NCI-H1105 treated with DMSO at 0.1 percent for 48 hours (cell line): ENCODE data around the gene FABP3.

Experiments
- DNase-seq: peaks from one replicate; lab custom pipeline; 2025; lab: John Stamatoyannopoulos, UW

FABP3 gene

DNA sequence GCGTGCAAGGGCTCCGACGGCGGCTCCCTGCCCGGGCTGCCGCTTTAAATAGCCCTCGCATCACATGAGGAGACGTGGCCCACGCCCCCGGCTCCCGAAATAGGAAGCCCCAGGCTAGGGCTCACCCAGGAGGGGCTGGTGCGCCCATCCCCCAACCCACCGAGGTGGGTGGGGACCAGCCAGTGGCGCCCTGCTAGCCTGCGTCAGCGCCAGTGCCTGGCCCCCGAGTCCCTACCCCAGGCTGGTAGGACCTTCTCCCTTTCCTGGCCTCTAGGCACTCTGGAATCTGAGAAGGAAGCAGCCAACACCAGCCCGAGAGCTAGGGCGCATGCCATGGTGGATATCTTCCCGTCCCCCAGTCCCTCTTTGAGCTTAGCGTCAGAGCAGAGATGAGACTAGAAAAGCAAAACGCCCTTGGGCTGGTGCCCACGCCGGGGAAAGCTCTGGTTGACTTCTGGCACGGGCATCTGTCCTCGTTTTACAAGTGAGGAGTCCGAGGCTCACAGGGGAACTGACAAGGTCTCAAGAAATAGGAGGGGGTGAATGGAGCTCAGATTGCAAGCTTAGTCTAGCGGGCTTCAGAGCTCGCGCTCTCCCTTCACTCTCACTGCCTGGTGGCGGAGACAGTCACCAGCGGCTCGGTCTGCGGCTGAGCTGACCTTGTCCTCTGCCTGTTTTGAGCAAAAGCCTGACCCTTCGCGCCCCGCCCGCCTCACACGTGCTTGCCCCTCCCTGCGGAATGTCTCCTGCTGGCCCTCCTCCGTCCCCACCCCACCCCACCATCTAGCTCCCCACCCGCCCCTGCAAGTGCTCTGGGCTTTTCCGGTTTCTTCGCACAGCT, at the start of gene FABP3:
TSS of gene FABP3 (minus strand) at position 21 of the 841 bp plus-strand sequence. CDS start 62 bp downstream, outside the sequence.
- DNase-seq: peak; percentile 73

DNA sequence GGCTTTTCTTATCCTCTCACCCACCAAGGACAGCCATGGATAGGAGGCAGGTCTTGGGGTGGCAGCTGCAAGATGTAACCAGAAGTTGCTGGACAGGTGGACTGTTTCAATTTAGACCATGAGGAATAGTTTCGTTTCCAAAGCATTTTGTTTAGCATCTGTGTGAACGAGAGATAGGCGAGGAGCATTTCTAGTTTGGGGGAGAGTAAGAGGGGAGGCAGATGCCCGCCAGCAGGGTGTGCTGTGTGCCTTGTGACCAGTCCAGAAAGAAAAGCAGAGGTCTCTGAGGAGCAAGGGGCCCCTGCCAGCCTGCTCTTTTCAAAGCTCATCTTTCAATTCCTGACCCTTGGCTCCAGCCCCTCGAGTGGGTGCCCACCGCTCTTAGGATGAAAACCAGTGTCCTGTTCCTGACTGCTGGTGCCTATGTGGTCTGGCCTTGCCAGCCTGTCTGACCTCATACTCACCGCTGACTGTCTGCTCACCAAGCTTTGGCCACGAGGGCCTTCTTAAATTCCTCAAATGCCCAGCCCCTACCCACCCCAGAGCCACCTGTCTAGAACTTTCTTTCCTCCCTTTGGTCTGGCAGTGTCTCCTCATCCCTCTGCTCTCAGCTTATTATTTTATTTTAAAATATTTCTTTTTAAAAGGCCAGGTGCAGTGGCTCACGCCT, 48.6 kb upstream of the FABP3 start:
- peak; percentile 9 for DNase-seq

DNA sequence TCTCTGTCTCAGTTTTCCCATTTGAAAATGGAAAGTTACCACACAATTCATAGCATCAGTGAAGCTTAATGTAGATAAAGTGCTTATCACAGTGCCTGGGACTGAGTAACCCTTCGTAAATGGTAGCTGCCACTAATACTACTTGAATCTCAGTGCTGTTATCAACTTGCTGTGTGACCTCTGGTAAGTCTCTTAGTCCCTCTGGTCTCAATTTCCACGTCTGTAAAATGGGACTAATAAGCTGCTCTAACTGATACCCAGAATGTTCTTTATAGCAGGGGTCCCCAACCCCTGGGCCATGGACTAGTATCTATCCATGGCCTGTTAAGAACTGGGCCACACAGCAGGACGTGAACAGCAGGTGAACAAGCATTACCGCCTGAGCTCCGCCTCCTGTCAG, 47.8 kb upstream of the FABP3 start:
- no peak for DNase-seq

DNA sequence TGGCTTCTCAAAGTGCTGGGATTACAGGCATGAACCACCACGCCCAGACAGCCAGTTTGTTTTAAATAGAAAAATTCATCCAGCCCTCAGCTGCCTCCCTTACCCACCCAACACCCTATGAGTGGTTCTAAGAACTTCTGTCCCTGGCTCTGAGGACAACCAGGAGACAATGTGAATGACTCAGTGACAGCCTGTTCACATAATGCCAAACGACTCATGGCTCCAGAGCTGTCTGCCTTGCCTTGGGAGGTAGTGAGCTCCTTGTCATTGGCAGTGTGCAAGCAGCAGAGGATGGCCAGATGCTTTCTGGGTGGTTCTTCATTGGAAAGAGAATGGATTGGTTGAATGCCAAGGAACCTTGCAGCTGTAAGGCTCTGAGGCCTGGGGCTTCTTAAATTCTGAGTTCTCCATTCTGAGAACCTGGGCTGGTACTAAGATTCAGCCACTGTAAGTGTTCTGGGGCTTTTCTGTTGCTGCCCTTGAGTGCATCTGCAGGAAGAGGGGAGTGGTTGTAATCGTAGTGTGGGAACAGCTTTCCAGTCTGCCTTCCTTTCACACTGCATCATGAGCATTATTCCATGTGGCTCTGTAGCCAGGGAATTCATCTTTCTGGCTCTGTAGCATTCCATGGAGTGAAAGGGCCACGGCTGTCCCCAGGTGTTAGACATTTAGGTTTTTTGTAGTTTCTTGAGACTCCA, 45.9 kb upstream of the FABP3 start:
- no peak for DNase-seq

DNA sequence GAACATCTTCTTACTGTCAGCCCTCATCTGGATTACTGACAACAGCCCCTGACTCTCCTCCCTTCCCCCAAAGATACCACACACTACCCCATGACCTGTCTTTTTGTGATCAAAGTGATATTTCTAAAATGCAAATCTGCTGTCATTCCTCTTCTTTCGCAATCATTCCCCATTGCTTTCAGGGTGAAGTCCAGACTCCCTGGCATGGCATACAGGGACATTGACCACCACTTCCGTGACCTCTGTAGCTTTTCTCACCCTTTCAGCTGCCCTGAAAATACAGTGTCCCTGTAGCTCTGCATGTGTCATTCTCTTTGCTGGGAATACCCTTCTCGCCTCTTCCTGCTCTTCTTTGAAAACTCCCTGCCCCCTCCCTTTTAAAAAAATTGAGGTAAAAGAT, 44.3 kb upstream of the FABP3 start:
- no peak for DNase-seq

DNA sequence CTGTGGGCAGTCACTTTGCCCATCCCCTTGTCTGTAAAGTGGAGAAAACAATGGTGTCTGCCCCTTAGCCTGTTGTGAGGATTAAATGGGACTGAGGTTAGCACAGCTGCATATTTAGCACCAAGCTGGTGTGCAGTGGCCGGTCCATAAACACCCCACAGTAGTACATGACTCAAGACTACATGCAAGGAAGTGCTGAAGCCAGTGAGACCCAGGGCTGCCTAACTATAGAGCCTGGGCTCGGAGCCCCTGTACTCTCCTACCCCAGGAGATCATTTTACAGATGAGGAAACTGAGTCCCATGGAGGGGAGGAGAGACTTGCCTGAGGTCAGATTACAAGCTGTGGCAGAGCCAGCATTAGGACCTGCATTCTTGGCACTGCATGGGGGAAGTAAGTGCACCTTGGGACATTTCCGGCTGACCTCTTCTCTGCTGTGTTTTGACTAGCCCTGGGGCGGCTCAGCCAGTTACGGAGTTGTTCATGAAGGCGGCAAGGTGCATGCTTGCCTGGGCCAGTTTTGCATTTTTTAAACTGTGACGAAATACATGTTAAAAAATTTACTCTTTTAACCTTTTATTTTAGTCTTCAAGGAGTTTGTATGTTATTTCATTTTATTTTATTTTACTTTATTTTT, 43.3 kb upstream of the FABP3 start:
- DNase-seq: no peak

DNA sequence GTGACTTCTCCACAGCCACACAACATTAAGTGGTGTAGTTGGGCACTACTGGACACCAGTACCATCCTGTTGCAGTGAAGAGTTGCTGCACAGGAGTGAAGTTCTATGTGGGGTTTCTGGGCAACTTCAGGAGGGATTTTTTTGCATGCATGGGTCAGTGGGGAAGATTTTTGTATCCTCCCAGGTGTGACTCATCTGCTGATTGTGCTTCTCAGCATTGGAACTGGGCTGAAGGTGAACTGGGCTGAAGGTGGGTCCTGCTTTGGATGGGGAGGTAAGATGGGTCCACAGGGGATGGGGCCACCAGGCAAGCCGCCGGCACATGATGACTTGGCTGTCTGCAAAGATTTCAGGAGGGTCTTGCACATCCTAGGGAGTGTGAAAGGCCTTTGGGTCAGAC, 42.8 kb upstream of the FABP3 start:
- no peak for DNase-seq

DNA sequence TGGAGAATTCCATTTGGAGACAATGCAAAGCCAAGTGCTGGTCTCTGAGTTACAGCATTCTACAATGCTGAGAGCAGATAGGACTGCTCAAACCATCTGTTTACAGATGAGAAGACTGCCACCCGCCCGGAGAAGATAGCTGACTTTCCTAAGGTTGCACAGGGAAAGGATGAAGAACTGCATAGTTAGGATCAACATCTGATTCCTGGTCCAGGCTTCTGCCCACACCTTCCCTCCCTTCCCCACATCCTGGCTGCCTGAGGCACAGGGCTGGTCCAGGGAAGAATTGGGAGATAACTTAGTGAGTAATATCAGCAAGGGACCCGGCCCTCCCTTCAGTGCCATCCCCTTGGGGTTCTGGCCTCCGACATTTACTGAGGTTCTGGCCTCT, 42.1 kb upstream of the FABP3 start:
- DNase-seq: no peak

DNA sequence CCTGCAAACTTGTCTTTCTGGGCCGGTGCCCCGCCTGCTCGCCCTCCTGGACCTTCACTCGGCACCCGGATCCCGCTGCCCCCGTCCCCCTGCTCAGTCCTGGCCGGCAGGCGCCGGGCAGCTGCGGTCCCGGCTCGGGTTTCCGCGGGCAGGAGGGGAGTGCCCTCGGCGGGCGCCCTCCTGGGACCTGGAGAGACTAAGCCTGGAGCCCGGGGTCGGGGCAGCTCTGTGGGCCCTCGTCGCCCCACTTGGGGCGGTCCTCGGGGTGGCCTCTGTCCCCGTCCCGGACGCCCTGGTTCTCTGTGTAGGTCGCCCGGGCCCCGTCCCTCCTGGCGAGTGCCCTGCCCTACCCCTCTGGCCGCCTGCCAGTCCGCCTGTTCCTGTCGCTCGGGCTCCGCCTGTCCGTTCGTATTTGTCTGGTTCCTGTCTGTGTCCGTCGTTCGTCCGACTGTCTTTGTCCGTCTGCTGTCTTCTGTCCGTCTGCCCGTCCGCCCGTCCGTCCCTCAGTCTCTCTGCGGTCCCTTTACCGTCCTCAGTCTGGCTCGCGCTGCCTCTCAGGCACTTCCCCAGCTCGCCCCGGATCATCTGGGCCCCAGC, 40.6 kb upstream of the FABP3 start:
- DNase-seq: peak; percentile 36

DNA sequence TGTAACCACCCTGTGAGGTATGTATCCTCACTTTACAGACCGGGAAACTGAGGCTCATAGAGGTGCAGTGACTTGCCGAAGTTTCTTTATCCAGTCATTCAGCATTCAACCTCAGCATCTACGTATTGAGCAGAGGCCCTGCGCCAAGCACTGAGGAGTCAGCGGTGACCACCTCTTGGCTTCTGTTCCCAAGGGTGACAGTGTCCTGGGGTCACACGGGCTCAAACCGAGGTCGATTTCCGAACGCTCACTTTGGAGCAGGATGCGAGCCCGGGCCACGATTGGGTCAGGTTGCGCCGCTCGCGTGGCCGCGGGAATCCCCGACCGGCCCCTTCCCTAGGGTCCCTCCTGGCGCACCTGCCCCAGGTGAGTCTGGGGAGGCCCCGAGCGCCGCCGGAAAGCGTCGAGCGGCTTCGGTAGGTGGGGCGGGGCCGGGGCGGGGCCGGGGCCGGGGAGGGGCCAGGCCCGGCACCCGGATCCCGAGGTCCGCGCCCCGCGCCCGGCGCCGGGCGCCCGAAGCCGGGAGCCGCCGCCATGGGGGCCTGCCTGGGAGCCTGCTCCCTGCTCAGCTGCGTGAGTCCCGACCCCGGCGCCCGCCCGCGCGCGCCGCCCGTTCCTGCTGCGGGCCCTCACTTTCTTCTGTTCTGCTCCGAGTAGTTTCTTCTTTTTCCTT, 40.0 kb upstream of the FABP3 start, which contains the start of gene SERINC2:
TSS of gene SERINC2 (plus strand) at position 482 of the 673 bp plus-strand sequence. CDS start at position 535, 53 bp downstream.
- DNase-seq: peak; percentile 52

DNA sequence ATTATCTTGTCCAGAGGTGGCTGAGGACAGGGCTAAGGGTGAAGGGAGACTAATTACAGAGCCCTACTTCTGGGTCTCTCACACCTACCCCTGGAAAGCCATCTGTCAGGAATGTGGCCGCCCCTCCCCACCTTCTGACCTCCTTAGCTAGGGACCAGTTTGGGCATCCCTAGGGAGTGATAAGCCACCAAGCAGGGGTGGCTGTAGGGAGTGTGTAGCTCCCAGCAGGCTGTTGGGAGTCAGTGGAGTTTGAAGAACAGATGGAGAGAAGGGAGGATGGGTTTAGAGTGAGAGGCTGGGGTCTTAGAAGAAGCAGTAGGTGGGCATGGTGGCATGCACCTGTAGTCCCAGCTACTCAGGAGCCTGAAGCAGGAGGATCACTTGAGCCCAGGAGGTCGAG, 39.3 kb upstream of the FABP3 start:
- DNase-seq: no peak

DNA sequence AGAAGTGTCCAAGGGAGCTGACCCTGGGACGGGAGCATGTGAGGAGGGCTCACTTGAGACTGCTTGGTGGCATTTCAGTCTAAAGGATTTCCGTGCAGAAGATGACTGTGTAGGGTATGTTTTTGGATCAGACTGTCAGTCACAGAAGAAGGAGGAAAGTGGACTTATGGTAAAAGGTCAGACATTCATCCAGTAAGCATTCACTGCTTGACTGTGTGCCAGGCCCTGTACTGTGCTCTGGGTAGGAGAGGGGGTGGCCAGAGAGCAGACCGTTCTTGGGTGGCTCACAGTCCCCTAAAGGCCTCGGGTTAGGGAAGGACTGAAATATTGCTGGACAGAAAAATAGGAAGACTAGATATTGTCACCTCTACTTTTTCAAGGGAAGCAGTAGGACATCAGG, 38.0 kb upstream of the FABP3 start:
- DNase-seq: no peak

DNA sequence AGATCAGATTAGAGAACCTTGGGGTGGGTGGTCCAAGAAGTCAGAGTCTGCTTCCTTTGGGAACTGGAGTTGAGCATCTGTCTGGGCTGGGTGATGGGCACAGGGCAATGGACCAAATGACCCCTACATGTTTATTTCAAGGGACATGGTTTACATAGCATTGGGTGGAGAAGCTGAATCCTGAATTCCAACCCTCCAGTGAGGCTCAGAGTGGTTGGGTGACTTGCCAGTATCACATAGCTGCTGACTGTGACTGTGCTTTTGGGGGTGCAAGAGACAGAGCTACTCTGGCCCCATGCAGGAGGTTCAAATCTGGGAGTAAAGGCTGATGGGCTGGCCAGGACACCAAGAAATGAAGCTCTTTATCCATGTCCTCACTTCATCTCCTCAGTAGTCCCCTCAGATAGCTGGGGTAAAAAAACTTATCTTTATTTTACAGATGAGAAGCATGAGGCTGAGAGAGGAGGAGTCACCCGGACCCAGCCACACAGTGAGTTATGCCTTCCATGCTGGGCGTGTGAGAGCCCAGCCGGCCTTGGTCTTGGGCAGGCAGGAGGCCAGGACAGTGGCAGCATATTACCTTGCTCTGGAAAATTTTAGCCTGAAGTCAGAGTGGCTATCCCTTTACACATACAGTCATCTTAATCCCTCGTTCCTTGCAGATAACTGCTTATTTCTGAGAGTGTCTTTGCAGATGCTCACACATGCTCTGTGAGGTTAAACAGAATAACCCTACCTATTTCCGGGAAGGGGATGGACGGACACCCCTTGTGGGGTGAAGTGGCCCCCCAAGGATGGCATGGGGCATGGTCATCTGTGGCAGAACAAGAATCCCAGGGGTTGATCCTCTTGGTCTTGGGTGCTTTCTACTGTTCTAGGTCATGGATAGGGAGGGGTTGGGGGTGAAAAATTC, 37.3 kb upstream of the FABP3 start:
- DNase-seq: no peak

DNA sequence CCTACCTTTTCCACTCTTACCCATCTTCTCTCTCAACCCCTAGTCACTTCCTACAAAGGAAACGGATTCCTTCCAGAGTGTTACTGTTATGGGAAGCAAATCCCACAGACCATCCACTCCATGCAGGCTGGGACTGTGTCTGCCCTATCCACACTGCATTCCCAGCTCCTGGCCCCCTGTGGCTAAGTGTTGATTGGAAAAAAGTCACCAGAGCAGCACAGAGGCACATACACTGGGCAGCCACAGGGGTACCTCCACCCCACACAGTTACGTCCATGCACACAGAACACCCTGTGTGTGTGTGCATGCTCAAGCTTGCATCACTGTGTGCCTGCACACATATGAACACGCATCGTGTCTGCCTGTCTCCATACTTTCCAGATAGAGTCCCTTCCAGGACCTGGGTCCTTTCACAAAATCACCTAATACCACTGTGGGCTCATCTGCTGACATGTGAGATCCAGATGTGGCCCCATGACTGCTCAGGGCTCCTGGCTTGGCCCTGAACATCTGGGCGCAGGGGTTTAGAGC, 36.0 kb upstream of the FABP3 start:
- DNase-seq: no peak

DNA sequence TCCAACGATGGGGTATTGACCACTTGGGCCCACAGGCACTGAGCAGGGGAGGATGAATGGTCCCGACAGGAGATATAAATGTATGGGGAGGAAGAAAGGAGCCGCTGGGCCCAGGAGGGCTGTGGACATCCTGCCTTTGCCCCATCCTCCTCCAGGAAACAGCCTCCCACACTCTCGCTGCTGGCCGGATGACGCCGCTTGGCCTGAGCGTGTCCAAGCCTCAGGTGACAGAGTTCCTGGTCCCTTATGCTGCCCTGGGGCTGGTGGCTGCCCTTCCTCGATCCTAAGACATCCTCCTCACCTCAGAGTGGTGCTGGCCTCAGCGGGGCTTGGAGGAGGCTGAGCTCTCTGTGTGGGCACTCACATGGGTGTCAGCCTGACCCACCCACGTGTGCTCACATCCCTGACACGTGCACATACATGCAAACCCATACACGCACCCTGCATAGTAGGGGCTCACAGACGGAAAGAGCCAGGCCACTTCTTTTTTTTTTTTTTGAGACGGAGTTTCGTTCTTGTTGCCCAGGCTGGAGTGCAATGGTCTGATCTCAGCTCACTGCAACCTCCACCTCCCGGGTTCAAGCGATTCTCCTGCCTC, 34.3 kb upstream of the FABP3 start:
- no peak for DNase-seq

DNA sequence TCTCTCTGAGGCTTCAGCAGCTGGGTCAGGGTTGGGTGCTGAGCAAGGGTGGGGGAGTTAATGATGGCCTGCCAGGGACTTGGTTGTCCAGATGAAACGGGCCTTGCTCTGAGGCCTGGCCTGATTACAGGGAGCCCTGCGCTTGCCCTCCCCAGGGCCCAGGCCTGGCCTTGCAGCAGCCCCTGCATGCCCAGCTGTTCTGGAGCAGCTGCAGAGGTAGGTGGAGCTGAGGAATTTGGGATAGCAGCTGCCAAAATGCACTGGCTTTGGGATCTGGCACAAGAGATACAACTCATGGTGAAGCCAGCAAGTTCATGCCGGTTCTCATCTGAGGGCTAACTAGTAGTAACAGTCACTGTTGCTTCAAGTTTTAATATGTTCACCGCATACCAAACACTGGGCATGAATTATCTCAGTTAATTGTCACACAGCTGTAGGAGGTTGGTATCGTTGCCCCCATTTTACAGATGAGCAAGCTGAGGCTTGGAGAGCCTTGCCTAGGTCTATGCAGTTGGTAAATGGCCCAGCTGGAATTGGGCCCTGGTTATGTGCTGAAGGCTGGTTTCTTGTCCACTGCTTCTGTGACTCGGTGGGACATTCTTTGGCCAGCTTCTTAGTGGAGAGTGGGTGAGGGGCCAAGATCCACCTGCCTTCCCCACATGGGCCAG, 32.8 kb upstream of the FABP3 start:
- DNase-seq: no peak

DNA sequence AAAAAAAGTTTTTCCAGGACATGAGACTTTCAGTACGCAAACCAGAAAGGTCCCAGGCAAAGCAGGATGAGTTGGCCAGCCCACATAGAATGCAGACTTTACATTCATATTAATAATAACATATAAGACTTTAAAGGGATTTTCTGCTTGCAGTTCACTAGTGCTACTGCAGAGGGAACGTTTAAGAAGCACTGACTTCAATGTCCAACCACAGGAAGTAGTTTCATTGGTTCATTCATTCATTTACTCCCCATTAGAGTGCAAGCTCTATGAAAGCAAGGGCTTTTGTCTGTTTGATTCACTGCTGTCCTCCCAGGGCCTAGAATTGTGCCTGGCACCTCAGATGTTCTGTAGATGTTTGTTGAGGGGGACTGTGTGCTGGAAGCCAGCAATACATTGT, 28.4 kb upstream of the FABP3 start:
- DNase-seq: no peak

DNA sequence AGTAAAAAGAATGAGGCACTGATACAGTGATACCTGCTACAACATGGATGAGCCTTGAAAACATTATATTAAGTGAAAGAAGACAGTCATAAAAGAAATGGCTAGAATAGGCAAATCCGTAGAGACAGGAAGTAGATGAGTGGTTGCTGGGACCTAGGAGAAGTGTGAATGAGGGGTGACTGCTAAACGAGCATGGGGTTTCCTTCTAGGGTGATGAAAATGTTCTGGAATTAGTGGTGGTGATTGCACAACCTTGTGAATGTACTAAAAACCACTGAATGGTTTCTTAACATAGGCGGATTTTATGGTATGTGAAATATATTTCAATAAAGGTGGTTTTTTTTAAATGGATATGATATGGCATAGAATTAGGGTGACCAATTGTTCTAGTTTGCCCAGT, 27.5 kb upstream of the FABP3 start:
- no peak for DNase-seq

DNA sequence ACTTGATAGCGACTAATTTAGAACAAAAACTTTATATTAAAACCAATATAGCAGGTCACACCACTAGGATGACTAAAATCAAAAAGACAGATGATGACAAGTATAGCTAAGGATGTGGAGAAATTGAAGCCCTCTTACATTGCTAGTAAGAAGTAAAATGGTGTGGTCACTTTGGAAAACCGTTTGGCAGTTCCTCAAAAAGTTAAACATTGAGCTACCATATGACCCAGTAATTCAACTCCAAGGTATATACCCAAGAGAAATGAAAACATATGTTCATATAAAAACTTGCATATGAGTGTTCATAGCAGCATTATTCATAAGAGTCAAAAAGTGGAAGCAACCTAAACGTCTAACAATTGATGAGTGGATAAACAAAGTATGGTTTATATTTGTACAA, 27.1 kb upstream of the FABP3 start:
- DNase-seq: no peak
